CD14-positive monocyte (primary cell): ENCODE data around the gene UQCC2. TPM values are rescaled to one million over a fixed set of nuclear protein-coding genes. Genes with fewer than 3 reads are reported as not detected.

Experiments used
- DNase-seq, 3 donors: peaks; one replicate each; pipeline ENCODE4 v3.0.0-alpha.2; 2011 to 2022
- H2AFZ ChIP-seq: 2 replicates; pipeline ENCODE4 v1.6.0; 2012; ENCODE audit warnings: mild to moderate bottlenecking, low read depth, low read length, inconsistent platforms; ENCODE audit not compliant: insufficient read depth, poor library complexity, severe bottlenecking
- H3K27ac ChIP-seq, 2 donors: 1 replicate in 1 of 2; 2 replicates in 1 of 2; pipeline ENCODE4 v1.5.1; 2012 to 2013; ENCODE audit warnings: low read length in 2 of 2, control low read depth in 1 of 2, inconsistent platforms in 1 of 2, low read depth in 1 of 2, mild to moderate bottlenecking in 1 of 2
- H3K27me3 ChIP-seq, 2 donors: one replicate each; pipeline versions ENCODE4 v1.6.0 to v1.6.1; 2011 to 2013; ENCODE audit warnings: low read length in 2 of 2; ENCODE audit not compliant: control insufficient read depth in 2 of 2, insufficient read depth in 2 of 2
- H3K36me3 ChIP-seq, 2 donors: replicated peaks in 1 of 2; 1 replicate in 1 of 2; 2 replicates in 1 of 2; pipeline versions ENCODE4 v1.5.1 to v1.6.1; 2012 to 2013; ENCODE audit warnings: low read length in 2 of 2, control low read depth in 1 of 2, inconsistent platforms in 1 of 2, mild to moderate bottlenecking in 1 of 2; ENCODE audit not compliant: insufficient read depth in 2 of 2, control insufficient read depth in 1 of 2
- H3K4me1 ChIP-seq, 2 donors: 1 replicate in 1 of 2; 2 replicates in 1 of 2; pipeline versions ENCODE4 v1.5.1 to v1.6.1; 2012 to 2013; ENCODE audit warnings: low read length in 2 of 2, control low read depth in 1 of 2, inconsistent platforms in 1 of 2, mild to moderate bottlenecking in 1 of 2, moderate library complexity in 1 of 2; ENCODE audit not compliant: insufficient read depth in 2 of 2, control insufficient read depth in 1 of 2
- H3K4me2 ChIP-seq: replicated peaks from 2 replicates; pipeline ENCODE3; 2012; ENCODE audit warnings: low read length, moderate library complexity, mild to moderate bottlenecking; ENCODE audit not compliant: poor library complexity, severe bottlenecking; ENCODE audit errors: extremely low read depth
- H3K4me3 ChIP-seq, 3 experiments: fragments of 200-600 bp in 1 of 3; sonication (generic) in 1 of 3; replicated peaks in 1 of 3; 1 replicate in 2 of 3; 2 replicates in 1 of 3; pipeline ENCODE4 v1.5.1; 2011 to 2013; ENCODE audit warnings: low read length in 3 of 3, mild to moderate bottlenecking in 3 of 3, control low read depth in 2 of 3, low read depth in 2 of 3, inconsistent platforms in 1 of 3, moderate library complexity in 1 of 3
- H3K79me2 ChIP-seq: 2 replicates; pipeline ENCODE4 v1.6.0; 2012; ENCODE audit warnings: mild to moderate bottlenecking, control low read depth, inconsistent platforms, low read length, moderate library complexity; ENCODE audit not compliant: insufficient read depth
- H3K9ac ChIP-seq: 2 replicates; pipeline ENCODE4 v1.6.0; 2017; ENCODE audit warnings: low read length, mild to moderate bottlenecking; ENCODE audit not compliant: insufficient read depth, poor library complexity, severe bottlenecking
- H3K9me3 ChIP-seq, 2 donors: replicated peaks in 1 of 2; 1 replicate in 1 of 2; 2 replicates in 1 of 2; pipeline versions ENCODE4 v1.5.1 to v1.6.1; 2012 to 2013; ENCODE audit warnings: low read length in 2 of 2, control low read depth in 1 of 2; ENCODE audit not compliant: control insufficient read depth in 1 of 2, insufficient read depth in 1 of 2
- H4K20me1 ChIP-seq: 2 replicates; pipeline ENCODE4 v1.6.0; 2012; ENCODE audit warnings: mild to moderate bottlenecking, low read length, control low read depth, moderate library complexity; ENCODE audit not compliant: insufficient read depth
- H3K27ac Mint-ChIP-seq, 7 donors: one replicate each; pipeline ENCODE4 v1.8.0; 2020; ENCODE audit warnings: mild to moderate bottlenecking in 7 of 7, mixed read lengths in 7 of 7, moderate library complexity in 6 of 7, inconsistent platforms in 2 of 7
- H3K27me3 Mint-ChIP-seq, 3 donors: one replicate each; pipeline ENCODE4 v1.8.0; 2021 to 2022; ENCODE audit warnings: low read depth in 3 of 3, mild to moderate bottlenecking in 3 of 3, mixed read lengths in 3 of 3, moderate library complexity in 3 of 3, inconsistent platforms in 1 of 3
- H3K36me3 Mint-ChIP-seq, 2 donors: one replicate each; pipeline ENCODE4 v1.8.0; 2020; ENCODE audit warnings: mixed read lengths in 2 of 2, inconsistent platforms in 1 of 2, mild to moderate bottlenecking in 1 of 2
- H3K4me1 Mint-ChIP-seq: one replicate; pipeline ENCODE4 v1.8.0; 2020; ENCODE audit warnings: mild to moderate bottlenecking, mixed read lengths
- H3K4me3 Mint-ChIP-seq, 2 donors: one replicate each; pipeline ENCODE4 v1.8.0; 2020; ENCODE audit warnings: mild to moderate bottlenecking in 2 of 2, mixed read lengths in 2 of 2, moderate library complexity in 1 of 2
- H3K9me3 Mint-ChIP-seq, 7 donors: one replicate each; pipeline ENCODE4 v1.8.0; 2020 to 2022; ENCODE audit warnings: mixed read lengths in 7 of 7, mild to moderate bottlenecking in 6 of 7, moderate library complexity in 6 of 7, inconsistent platforms in 2 of 7
- CTCF ChIP-seq: fragments of 200-600 bp; IDR thresholded peaks from one replicate; pipeline ENCODE4 v1.8.0; 2022; ENCODE audit warnings: antibody characterized with exemption, mild to moderate bottlenecking
- WGBS: methylation state at CpG from one replicate; pipeline ENCODE4 v1.1.5; 2013; ENCODE audit warnings: missing lambda C conversion rate; ENCODE audit not compliant: insufficient coverage; 5-methylcytosine and 5-hydroxymethylcytosine counted together
- intact Hi-C, 2 donors: fragments of 100-400 bp; cut with micrococcal nuclease; formaldehyde crosslinking; loops; one replicate each; pipeline versions ENCODE4 v1.15.0 to v1.15.1; 2023
- polyA plus RNA-seq, 3 donors: library from polyadenylated mRNA; depleted of rRNA in 1 of 3; unstranded in 2 of 3; stranded (reverse) in 1 of 3; fragments of 300-500 nt in 2 of 3; fragments of >200 nt in 1 of 3; fragmentation: Illumina TruSeq in 2 of 3; gene quantifications; 1 replicate in 2 of 3; 2 replicates in 1 of 3; pipeline ENCODE4 v1.2.3, GENCODE V29; 2012 to 2021

UQCC2 gene
- polyA plus RNA-seq, 3 donors: 10.3 to 39.3 (median 37.2) TPM

DNA sequence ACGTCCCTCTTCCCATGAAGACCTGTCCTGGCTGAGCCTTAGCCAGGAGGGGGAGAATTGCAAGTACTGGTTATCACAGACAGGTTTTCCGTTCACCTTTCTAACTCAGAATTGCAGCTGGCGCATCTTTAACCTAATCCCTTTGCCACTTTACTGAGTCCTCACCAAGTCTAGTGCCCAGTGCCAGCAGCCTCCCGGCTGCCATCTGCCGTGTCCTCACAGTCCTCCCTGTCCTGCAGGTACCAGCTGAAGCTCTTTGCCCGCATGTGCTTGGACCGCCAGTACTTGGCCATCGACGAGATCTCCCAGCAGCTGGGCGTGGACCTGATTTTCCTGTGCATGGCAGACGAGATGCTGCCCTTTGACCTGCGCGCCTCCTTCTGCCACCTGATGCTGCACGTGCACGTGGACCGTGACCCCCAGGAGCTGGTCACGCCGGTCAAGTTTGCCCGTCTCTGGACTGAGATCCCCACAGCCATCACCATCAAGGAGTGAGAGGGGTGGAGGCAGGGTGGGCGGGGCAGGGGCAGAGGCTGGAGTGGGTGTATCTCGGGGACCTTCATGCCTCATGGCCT lies 41.3 kb downstream of the UQCC2 start:
- no peak for DNase-seq
- Histone ChIP-seq H2AFZ (no peak overlapping the region), H3K27me3 (no peaks in the 10 kb centered on the region), H3K9me3 (no peaks in the 10 kb centered on the region), H4K20me1 (no peaks in the 10 kb centered on the region), H3K9ac (no peak overlapping the region), H3K27ac (no peak overlapping the region), H3K36me3 (no peaks in the 10 kb centered on the region), H3K4me1 (no peaks in the 10 kb centered on the region), H3K4me2 (no peak overlapping the region), H3K79me2 (no peaks in the 10 kb centered on the region), H3K4me3 (no peak overlapping the region)
- WGBS: 100% methylated on average over 12 of the region's 21 CpGs
- Mint-ChIP-seq H3K36me3 (peaks cover 6 to 28% of the 10 kb centered on the region in 2 donors), H3K4me1 (no peaks in the 10 kb centered on the region), H3K27me3 (peaks cover 0 to 6% (median 0%) of the 10 kb centered on the region in 3 donors), H3K27ac (peak overlapping the region in 1 of 7 donors; percentile 53), H3K4me3 (no peak overlapping the region), H3K9me3 (no peaks in the 10 kb centered on the region)
- TF ChIP-seq CTCF: no peak
- intact Hi-C loops: no loop called here

GRCh38 chr6:33668914-33669313 lies 42.6 kb downstream of the UQCC2 start:
- Histone ChIP-seq H3K27ac (no peak overlapping the region), H3K36me3 (no peaks in the 10 kb centered on the region), H4K20me1 (no peaks in the 10 kb centered on the region), H3K9ac (no peak overlapping the region), H3K79me2 (no peaks in the 10 kb centered on the region), H3K27me3 (no peaks in the 10 kb centered on the region), H3K4me3 (no peak overlapping the region), H3K9me3 (no peaks in the 10 kb centered on the region), H2AFZ (no peak overlapping the region), H3K4me1 (no peaks in the 10 kb centered on the region), H3K4me2 (no peak overlapping the region)
- H3K27ac Mint-ChIP-seq: peak overlapping the region in 1 of 7 donors; percentile 15
- 80% methylated on average over 17 of the region's 17 CpGs for WGBS
- TF ChIP-seq CTCF: no peak
- H3K36me3 Mint-ChIP-seq: peaks cover 6 to 24% of the 10 kb centered on the region in 2 donors
- H3K4me1 Mint-ChIP-seq: no peaks in the 10 kb centered on the region
- H3K9me3 Mint-ChIP-seq: no peaks in the 10 kb centered on the region
- no peak overlapping the region for H3K4me3 Mint-ChIP-seq
- intact Hi-C loops: no loop called here
- peaks cover 0 to 4% (median 0%) of the 10 kb centered on the region in 3 donors for H3K27me3 Mint-ChIP-seq
- no peak for DNase-seq
